Measurements from ENCODE around the gene ENTPD7. TPM values are rescaled to one million over a fixed set of nuclear protein-coding genes. Genes with fewer than 3 reads are reported as not detected.
"Not testable (repeated sequence)": the region's sequence is repeated elsewhere in the genome, so short reads cannot be mapped to it uniquely, and the experiment has no call there.

ENTPD7 gene
- total RNA-seq, 1 donor from 2014 or later: 22.9 TPM

- DNase-seq (ENCODE audit: extremely low spot score, unreplicated experiment): no peak
- H3K36me3 Mint-ChIP-seq: peaks cover 23% of the 10 kb centered on the region
- H3K4me1 Mint-ChIP-seq (ENCODE audit: unreplicated experiment): peaks cover 10% of the 10 kb centered on the region
- TF ChIP-seq CTCF (conservative IDR thresholded peaks at IDR 0.05): no peak
- peak overlapping the region; percentile 86 for H3K4me3 Mint-ChIP-seq
- H3K9me3 Mint-ChIP-seq: no peaks in the 10 kb centered on the region
- no peaks in the 10 kb centered on the region for H3K27me3 Mint-ChIP-seq
- peak overlapping the region; percentile 74 for H3K27ac Mint-ChIP-seq
These were observed 74.1 kb downstream of the ENTPD7 start for GRCh38 chr10:99733366-99733765.

GRCh38 chr10:99734111-99734510 lies 74.8 kb downstream of the ENTPD7 start:
- Mint-ChIP-seq H3K36me3 (peaks cover 27% of the 10 kb centered on the region), H3K27ac (peak overlapping the region; percentile 74)
- H3K9me3 Mint-ChIP-seq; H3K4me1 Mint-ChIP-seq (ENCODE audit: unreplicated experiment); H3K4me3 Mint-ChIP-seq; DNase-seq (ENCODE audit: extremely low spot score, unreplicated experiment); H3K27me3 Mint-ChIP-seq: not testable (repeated sequence)

GRCh38 chr10:99740260-99740659 lies 81.0 kb downstream of the ENTPD7 start:
- TF ChIP-seq CTCF (conservative IDR thresholded peaks at IDR 0.05): no peak
- Mint-ChIP-seq H3K4me3 (no peak overlapping the region), H3K27ac (no peak overlapping the region), H3K9me3 (no peaks in the 10 kb centered on the region), H3K36me3 (peaks cover 64% of the 10 kb centered on the region), H3K4me1 (ENCODE audit: unreplicated experiment) (no peaks in the 10 kb centered on the region), H3K27me3 (no peaks in the 10 kb centered on the region)
- DNase-seq (ENCODE audit: extremely low spot score, unreplicated experiment): no peak

- Mint-ChIP-seq H3K9me3 (no peaks in the 10 kb centered on the region), H3K36me3 (peaks cover 62% of the 10 kb centered on the region), H3K27me3 (no peaks in the 10 kb centered on the region), H3K27ac (no peak overlapping the region), H3K4me3 (no peak overlapping the region), H3K4me1 (ENCODE audit: unreplicated experiment) (no peaks in the 10 kb centered on the region)
- no peak for DNase-seq (ENCODE audit: extremely low spot score, unreplicated experiment)
- TF ChIP-seq CTCF (conservative IDR thresholded peaks at IDR 0.05): no peak
These were observed 81.7 kb downstream of the ENTPD7 start for GRCh38 chr10:99740933-99741559.

GRCh38 chr10:99742254-99742653 lies 82.9 kb downstream of the ENTPD7 start:
- no peak for TF ChIP-seq CTCF (conservative IDR thresholded peaks at IDR 0.05)
- Mint-ChIP-seq H3K36me3 (peaks cover 58% of the 10 kb centered on the region), H3K4me3 (no peak overlapping the region), H3K27ac (no peak overlapping the region), H3K27me3 (no peaks in the 10 kb centered on the region), H3K9me3 (no peaks in the 10 kb centered on the region), H3K4me1 (ENCODE audit: unreplicated experiment) (no peaks in the 10 kb centered on the region)
- DNase-seq (ENCODE audit: extremely low spot score, unreplicated experiment): no peak

GRCh38 chr10:99742701-99743100 lies 83.4 kb downstream of the ENTPD7 start:
- Mint-ChIP-seq H3K4me1 (ENCODE audit: unreplicated experiment) (no peaks in the 10 kb centered on the region), H3K4me3 (no peak overlapping the region), H3K27ac (no peak overlapping the region), H3K27me3 (no peaks in the 10 kb centered on the region), H3K9me3 (no peaks in the 10 kb centered on the region), H3K36me3 (peaks cover 53% of the 10 kb centered on the region)
- TF ChIP-seq CTCF (conservative IDR thresholded peaks at IDR 0.05): no peak
- no peak for DNase-seq (ENCODE audit: extremely low spot score, unreplicated experiment)

Data from type B pancreatic cell (in vitro differentiated cells).